Measurements from ENCODE around the gene CSGALNACT2. TPM values are rescaled to one million over a fixed set of nuclear protein-coding genes. Genes with fewer than 3 reads are reported as not detected.
A peak's percentile ranks its signal among the peaks of the same experiment; 100 is the strongest.

The CSGALNACT2 gene
- total and polyA plus RNA-seq, 2 of the 13 experiments (the other 11 are each of a cell fraction or from before 2014, with no cell fraction given), result 3.3 to 7.1 TPM

DNA sequence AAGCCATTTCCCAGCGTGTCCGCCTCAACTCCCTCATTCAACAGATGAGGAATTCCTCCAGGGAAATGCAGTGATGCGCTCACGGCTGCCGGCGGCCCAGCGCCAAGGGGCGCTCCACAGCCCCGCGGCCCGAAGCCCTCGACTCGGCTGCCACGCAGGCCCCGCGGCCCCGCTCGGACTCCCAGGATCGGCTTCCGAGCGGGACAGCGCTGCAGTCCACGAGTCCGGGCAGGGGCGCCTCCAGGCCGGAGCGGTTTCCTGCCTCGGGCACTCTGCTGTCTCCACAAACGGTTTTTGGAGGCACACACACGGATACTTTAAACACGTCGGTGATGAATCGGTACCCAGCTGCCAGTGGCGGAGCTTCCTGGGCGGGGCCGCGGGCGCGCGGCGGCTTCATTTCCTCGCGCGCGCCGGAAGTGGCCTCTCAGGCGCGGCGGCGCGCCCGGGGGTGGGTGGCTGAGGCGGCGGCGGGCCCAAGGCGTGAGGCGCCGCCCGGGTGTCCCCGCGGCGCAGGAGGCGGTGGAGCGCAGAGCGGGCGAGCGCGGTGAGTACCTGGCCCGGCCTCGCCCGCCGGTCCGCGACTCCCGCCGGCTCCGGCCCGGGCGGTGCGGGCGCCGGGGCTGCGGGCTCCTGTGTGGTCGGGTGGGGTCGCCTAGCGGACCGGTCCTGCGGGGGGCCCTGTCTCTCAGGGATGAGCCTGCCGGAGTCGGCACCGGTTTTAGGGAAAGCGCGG, at the start of gene CSGALNACT2 (continued):
- TF ChIP-seq ZNF20 (CRISPR knock-in tag; IDR thresholded peaks at IDR 0.05) (0 out of 2 replicates have a peak, but pooled peaks have one; percentile 42), YEATS2 (CRISPR knock-in tag; IDR thresholded peaks at IDR 0.05; ENCODE audit: borderline replicate concordance) (no peak), XBP1 (CRISPR knock-in tag; IDR thresholded peaks at IDR 0.05) (no peak), ZNF891 (CRISPR knock-in tag; IDR thresholded peaks at IDR 0.05) (0 out of 2 replicates have a peak, but pooled peaks have one; percentile 26), ZNF616 (CRISPR knock-in tag; IDR thresholded peaks at IDR 0.05; ENCODE audit: low read depth) (no peak), ZNF333 (CRISPR knock-in tag; IDR thresholded peaks at IDR 0.05; ENCODE audit: borderline replicate concordance) (peak; percentile 64; the same call in 1 of the 2 replicates), PHF21A (CRISPR knock-in tag; IDR thresholded peaks at IDR 0.05) (0 out of 2 replicates have a peak, but pooled peaks have one; percentile 45), ZNF549 (CRISPR knock-in tag; IDR thresholded peaks at IDR 0.05) (0 out of 2 replicates have a peak, but pooled peaks have one; percentile 53), SP1 (IDR thresholded peaks at IDR 0.05) (no peak), SP1 (CRISPR knock-in tag; IDR thresholded peaks at IDR 0.05) (0 out of 2 replicates have a peak, but pooled peaks have one; percentile 42), ZIK1 (CRISPR knock-in tag; IDR thresholded peaks at IDR 0.05; ENCODE audit: borderline replicate concordance, low read depth) (0 out of 2 replicates have a peak, but pooled peaks have one; percentile 54)
- TF ChIP-seq, protein P1, sequence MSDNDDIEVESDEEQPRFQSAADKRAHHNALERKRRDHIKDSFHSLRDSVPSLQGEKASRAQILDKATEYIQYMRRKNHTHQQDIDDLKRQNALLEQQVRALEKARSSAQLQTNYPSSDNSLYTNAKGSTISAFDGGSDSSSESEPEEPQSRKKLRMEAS (IDR thresholded peaks at IDR 0.05), result peak; percentile 60; the same call in 1 of the 2 replicates
- TF ChIP-seq, protein P2, sequence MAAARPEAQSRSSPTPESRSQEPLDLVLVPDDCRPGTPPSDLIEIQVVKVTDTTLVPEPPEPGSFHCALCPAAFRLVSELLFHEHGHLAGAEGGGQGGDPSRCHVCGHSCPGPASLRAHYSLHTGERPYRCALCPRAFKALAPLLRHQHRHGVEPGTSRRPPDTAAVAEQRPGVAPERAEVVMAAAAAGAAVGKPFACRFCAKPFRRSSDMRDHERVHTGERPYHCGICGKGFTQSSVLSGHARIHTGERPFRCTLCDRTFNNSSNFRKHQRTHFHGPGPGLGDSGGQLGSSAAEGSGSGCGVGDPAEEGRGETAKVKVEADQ (CRISPR knock-in tag; IDR thresholded peaks at IDR 0.05; ENCODE audit: borderline replicate concordance), result peak; percentile 37; the same call in 1 of the 2 replicates
- TF ChIP-seq, protein P3, sequence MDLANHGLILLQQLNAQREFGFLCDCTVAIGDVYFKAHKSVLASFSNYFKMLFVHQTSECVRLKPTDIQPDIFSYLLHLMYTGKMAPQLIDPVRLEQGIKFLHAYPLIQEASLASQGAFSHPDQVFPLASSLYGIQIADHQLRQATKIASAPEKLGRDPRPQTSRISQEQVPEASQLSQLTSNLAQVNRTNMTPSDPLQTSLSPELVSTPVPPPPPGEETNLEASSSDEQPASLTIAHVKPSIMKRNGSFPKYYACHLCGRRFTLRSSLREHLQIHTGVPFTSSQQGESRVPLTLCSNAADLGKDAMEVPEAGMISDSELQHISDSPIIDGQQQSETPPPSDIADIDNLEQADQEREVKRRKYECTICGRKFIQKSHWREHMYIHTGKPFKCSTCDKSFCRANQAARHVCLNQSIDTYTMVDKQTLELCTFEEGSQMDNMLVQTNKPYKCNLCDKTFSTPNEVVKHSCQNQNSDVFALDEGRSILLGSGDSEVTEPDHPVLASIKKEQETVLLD (CRISPR knock-in tag; IDR thresholded peaks at IDR 0.05; ENCODE audit: low read depth), result 0 out of 2 replicates have a peak, but pooled peaks have one; percentile 18
- TF ChIP-seq, protein P4, sequence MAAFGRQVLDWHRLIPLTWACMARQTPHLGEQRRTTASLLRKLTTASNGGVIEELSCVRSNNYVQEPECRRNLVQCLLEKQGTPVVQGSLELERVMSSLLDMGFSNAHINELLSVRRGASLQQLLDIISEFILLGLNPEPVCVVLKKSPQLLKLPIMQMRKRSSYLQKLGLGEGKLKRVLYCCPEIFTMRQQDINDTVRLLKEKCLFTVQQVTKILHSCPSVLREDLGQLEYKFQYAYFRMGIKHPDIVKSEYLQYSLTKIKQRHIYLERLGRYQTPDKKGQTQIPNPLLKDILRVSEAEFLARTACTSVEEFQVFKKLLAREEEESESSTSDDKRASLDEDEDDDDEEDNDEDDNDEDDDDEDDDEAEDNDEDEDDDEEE (CRISPR knock-in tag; IDR thresholded peaks at IDR 0.05), result 0 out of 2 replicates have a peak, but pooled peaks have one; percentile 15
- TF ChIP-seq, protein P5, sequence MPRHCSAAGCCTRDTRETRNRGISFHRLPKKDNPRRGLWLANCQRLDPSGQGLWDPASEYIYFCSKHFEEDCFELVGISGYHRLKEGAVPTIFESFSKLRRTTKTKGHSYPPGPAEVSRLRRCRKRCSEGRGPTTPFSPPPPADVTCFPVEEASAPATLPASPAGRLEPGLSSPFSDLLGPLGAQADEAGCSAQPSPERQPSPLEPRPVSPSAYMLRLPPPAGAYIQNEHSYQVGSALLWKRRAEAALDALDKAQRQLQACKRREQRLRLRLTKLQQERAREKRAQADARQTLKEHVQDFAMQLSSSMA (CRISPR knock-in tag; IDR thresholded peaks at IDR 0.05), result peak; percentile 66; the same call in 1 of the 2 replicates
- TF ChIP-seq, protein P6, sequence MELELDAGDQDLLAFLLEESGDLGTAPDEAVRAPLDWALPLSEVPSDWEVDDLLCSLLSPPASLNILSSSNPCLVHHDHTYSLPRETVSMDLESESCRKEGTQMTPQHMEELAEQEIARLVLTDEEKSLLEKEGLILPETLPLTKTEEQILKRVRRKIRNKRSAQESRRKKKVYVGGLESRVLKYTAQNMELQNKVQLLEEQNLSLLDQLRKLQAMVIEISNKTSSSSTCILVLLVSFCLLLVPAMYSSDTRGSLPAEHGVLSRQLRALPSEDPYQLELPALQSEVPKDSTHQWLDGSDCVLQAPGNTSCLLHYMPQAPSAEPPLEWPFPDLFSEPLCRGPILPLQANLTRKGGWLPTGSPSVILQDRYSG (CRISPR knock-in tag; IDR thresholded peaks at IDR 0.05), result peak; percentile 91
- TF ChIP-seq, protein P7, sequence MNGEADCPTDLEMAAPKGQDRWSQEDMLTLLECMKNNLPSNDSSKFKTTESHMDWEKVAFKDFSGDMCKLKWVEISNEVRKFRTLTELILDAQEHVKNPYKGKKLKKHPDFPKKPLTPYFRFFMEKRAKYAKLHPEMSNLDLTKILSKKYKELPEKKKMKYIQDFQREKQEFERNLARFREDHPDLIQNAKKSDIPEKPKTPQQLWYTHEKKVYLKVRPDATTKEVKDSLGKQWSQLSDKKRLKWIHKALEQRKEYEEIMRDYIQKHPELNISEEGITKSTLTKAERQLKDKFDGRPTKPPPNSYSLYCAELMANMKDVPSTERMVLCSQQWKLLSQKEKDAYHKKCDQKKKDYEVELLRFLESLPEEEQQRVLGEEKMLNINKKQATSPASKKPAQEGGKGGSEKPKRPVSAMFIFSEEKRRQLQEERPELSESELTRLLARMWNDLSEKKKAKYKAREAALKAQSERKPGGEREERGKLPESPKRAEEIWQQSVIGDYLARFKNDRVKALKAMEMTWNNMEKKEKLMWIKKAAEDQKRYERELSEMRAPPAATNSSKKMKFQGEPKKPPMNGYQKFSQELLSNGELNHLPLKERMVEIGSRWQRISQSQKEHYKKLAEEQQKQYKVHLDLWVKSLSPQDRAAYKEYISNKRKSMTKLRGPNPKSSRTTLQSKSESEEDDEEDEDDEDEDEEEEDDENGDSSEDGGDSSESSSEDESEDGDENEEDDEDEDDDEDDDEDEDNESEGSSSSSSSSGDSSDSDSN (CRISPR knock-in tag; IDR thresholded peaks at IDR 0.05), result peak; percentile 65; the same call in 1 of the 2 replicates
- TF ChIP-seq, protein P8, sequence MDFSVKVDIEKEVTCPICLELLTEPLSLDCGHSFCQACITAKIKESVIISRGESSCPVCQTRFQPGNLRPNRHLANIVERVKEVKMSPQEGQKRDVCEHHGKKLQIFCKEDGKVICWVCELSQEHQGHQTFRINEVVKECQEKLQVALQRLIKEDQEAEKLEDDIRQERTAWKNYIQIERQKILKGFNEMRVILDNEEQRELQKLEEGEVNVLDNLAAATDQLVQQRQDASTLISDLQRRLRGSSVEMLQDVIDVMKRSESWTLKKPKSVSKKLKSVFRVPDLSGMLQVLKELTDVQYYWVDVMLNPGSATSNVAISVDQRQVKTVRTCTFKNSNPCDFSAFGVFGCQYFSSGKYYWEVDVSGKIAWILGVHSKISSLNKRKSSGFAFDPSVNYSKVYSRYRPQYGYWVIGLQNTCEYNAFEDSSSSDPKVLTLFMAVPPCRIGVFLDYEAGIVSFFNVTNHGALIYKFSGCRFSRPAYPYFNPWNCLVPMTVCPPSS (IDR thresholded peaks at IDR 0.05), result no peak

Data from HepG2 (cell line).